ENCODE measurements around the gene SEMA3E. TPM values are rescaled to one million over a fixed set of nuclear protein-coding genes. Genes with fewer than 3 reads are reported as not detected.

SEMA3E gene
- polyA plus RNA-seq, 1 donor from 2014 or later = 0.98 TPM

DNA sequence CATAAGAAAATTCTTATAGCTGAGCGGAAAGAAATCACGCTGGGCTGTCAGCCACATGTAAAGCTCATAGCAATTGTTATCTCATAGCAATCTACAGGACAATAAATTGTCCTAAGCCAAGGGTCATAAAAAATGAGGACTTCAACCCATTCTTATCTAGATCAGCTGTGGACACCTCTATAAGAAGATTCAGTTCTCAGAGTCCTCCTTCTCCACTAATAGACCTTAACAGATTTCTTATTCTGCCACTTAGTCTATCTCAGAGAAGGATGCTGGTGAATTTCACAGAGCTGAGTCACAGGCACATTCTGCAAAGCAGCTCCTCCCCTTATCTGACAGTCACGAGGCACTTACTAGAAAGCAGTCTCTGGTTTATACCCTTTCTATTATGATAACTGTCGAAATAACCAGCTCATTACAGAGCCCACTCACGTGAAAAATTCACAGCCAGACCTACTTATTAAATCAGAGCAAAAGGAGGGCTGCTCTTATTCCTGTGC lies 300.9 kb downstream of the SEMA3E start:
- TF ChIP-seq, protein P1, sequence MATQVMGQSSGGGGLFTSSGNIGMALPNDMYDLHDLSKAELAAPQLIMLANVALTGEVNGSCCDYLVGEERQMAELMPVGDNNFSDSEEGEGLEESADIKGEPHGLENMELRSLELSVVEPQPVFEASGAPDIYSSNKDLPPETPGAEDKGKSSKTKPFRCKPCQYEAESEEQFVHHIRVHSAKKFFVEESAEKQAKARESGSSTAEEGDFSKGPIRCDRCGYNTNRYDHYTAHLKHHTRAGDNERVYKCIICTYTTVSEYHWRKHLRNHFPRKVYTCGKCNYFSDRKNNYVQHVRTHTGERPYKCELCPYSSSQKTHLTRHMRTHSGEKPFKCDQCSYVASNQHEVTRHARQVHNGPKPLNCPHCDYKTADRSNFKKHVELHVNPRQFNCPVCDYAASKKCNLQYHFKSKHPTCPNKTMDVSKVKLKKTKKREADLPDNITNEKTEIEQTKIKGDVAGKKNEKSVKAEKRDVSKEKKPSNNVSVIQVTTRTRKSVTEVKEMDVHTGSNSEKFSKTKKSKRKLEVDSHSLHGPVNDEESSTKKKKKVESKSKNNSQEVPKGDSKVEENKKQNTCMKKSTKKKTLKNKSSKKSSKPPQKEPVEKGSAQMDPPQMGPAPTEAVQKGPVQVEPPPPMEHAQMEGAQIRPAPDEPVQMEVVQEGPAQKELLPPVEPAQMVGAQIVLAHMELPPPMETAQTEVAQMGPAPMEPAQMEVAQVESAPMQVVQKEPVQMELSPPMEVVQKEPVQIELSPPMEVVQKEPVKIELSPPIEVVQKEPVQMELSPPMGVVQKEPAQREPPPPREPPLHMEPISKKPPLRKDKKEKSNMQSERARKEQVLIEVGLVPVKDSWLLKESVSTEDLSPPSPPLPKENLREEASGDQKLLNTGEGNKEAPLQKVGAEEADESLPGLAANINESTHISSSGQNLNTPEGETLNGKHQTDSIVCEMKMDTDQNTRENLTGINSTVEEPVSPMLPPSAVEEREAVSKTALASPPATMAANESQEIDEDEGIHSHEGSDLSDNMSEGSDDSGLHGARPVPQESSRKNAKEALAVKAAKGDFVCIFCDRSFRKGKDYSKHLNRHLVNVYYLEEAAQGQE (IDR thresholded peaks at IDR 0.05; ENCODE audit: borderline replicate concordance) = no peak
- TF ChIP-seq EP300 (conservative IDR thresholded peaks at IDR 0.05; ENCODE audit: poor library complexity, severe bottlenecking) = peak; percentile 26
- Histone ChIP-seq H3K27me3 (ENCODE audit: insufficient read depth, low read depth, low read length) (no peaks in the 10 kb centered on the region), H3K4me2 (ENCODE audit: low read length) (peak overlapping the region; percentile 8)

GRCh38 chr7:83339907-83340306 lies 309.0 kb downstream of the SEMA3E start:
- H3K36me3 ChIP-seq (ENCODE audit: insufficient read depth, low read length) = no peaks in the 10 kb centered on the region
- H3K27ac ChIP-seq (ENCODE audit: low read length) = no peak overlapping the region
- no peak overlapping the region for H3K4me2 ChIP-seq (ENCODE audit: low read length)
- H4K20me1 ChIP-seq (ENCODE audit: insufficient read depth) = no peaks in the 10 kb centered on the region
- no peaks in the 10 kb centered on the region for H3K27me3 ChIP-seq (ENCODE audit: insufficient read depth, low read depth, low read length)
- no peaks in the 10 kb centered on the region for H3K9me2 ChIP-seq (ENCODE audit: insufficient read depth, low read length)
- no peak for TF ChIP-seq TAF1 (IDR thresholded peaks at IDR 0.05; ENCODE audit: low read depth)
- H3K9me3 ChIP-seq (ENCODE audit: low read length) = no peaks in the 10 kb centered on the region
- no peaks in the 10 kb centered on the region for H3K79me2 ChIP-seq (replicated peaks; ENCODE audit: insufficient read depth, low read length)
- no peak overlapping the region for H2AFZ ChIP-seq (ENCODE audit: low read depth, low read length)
- no peak overlapping the region for H3K9ac ChIP-seq (ENCODE audit: low read length)
- no peak overlapping the region for H3K4me3 ChIP-seq (ENCODE audit: low read length)
- no peaks in the 10 kb centered on the region for H3F3A ChIP-seq (ENCODE audit: insufficient read depth, low read length, poor library complexity, severe bottlenecking)

More for the DNA sequence above, 300.9 kb downstream of the SEMA3E start:
- H3K9ac ChIP-seq (ENCODE audit: low read length) = peak overlapping the region; percentile 2
- H3K36me3 ChIP-seq (ENCODE audit: insufficient read depth, low read length) = no peaks in the 10 kb centered on the region
- H4K20me1 ChIP-seq (ENCODE audit: insufficient read depth) = no peaks in the 10 kb centered on the region
- H3K27ac ChIP-seq (ENCODE audit: low read length) = peak overlapping the region; percentile 23
- H3K4me3 ChIP-seq (ENCODE audit: low read length) = peak overlapping the region; percentile 15
- no peaks in the 10 kb centered on the region for H3K9me3 ChIP-seq (ENCODE audit: low read length)
- H3F3A ChIP-seq (ENCODE audit: insufficient read depth, low read length, poor library complexity, severe bottlenecking) = no peaks in the 10 kb centered on the region
- no peaks in the 10 kb centered on the region for H3K79me2 ChIP-seq (replicated peaks; ENCODE audit: insufficient read depth, low read length)
- H3K9me2 ChIP-seq (ENCODE audit: insufficient read depth, low read length) = no peaks in the 10 kb centered on the region
- H2AFZ ChIP-seq (ENCODE audit: low read depth, low read length) = peak overlapping the region; percentile 1

- H3K36me3 ChIP-seq (ENCODE audit: insufficient read depth, low read length) = no peaks in the 10 kb centered on the region
- H3K4me3 ChIP-seq (ENCODE audit: low read length) = no peak overlapping the region
- no peak overlapping the region for H3K9ac ChIP-seq (ENCODE audit: low read length)
- no peaks in the 10 kb centered on the region for H3K27me3 ChIP-seq (ENCODE audit: insufficient read depth, low read depth, low read length)
- H2AFZ ChIP-seq (ENCODE audit: low read depth, low read length) = no peak overlapping the region
- H4K20me1 ChIP-seq (ENCODE audit: insufficient read depth) = no peaks in the 10 kb centered on the region
- no peaks in the 10 kb centered on the region for H3K79me2 ChIP-seq (replicated peaks; ENCODE audit: insufficient read depth, low read length)
- no peaks in the 10 kb centered on the region for H3K9me3 ChIP-seq (ENCODE audit: low read length)
- no peaks in the 10 kb centered on the region for H3K9me2 ChIP-seq (ENCODE audit: insufficient read depth, low read length)
- TF ChIP-seq EZH2 (IDR thresholded peaks at IDR 0.05; ENCODE audit: borderline replicate concordance, insufficient read depth, low read length, poor library complexity, severe bottlenecking) = no peak
- H3K4me2 ChIP-seq (ENCODE audit: low read length) = no peak overlapping the region
- H3K27ac ChIP-seq (ENCODE audit: low read length) = no peak overlapping the region
- no peaks in the 10 kb centered on the region for H3F3A ChIP-seq (ENCODE audit: insufficient read depth, low read length, poor library complexity, severe bottlenecking)
These were observed 310.5 kb downstream of the SEMA3E start for GRCh38 chr7:83338277-83338950.

GRCh38 chr7:83337050-83337449 lies 311.9 kb downstream of the SEMA3E start:
- Histone ChIP-seq H4K20me1 (ENCODE audit: insufficient read depth) (no peaks in the 10 kb centered on the region), H3K36me3 (ENCODE audit: insufficient read depth, low read length) (no peaks in the 10 kb centered on the region), H3K9ac (ENCODE audit: low read length) (no peak overlapping the region), H3K4me2 (ENCODE audit: low read length) (no peak overlapping the region), H3F3A (ENCODE audit: insufficient read depth, low read length, poor library complexity, severe bottlenecking) (no peaks in the 10 kb centered on the region), H3K27ac (ENCODE audit: low read length) (no peak overlapping the region), H2AFZ (ENCODE audit: low read depth, low read length) (no peak overlapping the region), H3K27me3 (ENCODE audit: insufficient read depth, low read depth, low read length) (no peaks in the 10 kb centered on the region), H3K4me3 (ENCODE audit: low read length) (no peak overlapping the region), H3K9me2 (ENCODE audit: insufficient read depth, low read length) (no peaks in the 10 kb centered on the region), H3K9me3 (ENCODE audit: low read length) (no peaks in the 10 kb centered on the region), H3K79me2 (replicated peaks; ENCODE audit: insufficient read depth, low read length) (no peaks in the 10 kb centered on the region)
- TF ChIP-seq MXI1 (conservative IDR thresholded peaks at IDR 0.05; ENCODE audit: poor library complexity, severe bottlenecking) = no peak

Measured in neural cell (in vitro differentiated cells).